H1 (cell line): ENCODE results near the gene MAK. TPM values are rescaled to one million over a fixed set of nuclear protein-coding genes. Genes with fewer than 3 reads are reported as not detected.

Experiments used
- polyA plus RNA-seq, 7 experiments: library from polyadenylated mRNA; depleted of rRNA in 3 of 7; stranded (reverse) in 5 of 7; unstranded in 2 of 7; fragments of >200 nt in 5 of 7; fragments of 200-250 nt in 2 of 7; gene quantifications; 1 replicate in 5 of 7; 2 replicates in 1 of 7; 4 replicates in 1 of 7; pipeline versions ENCODE4 v1.2.1 to v1.2.3, GENCODE V29; 2011 to 2013; ENCODE audit warnings: missing spikeins in 2 of 7, mixed read lengths in 2 of 7
- total RNA-seq: library from RNA; stranded (reverse); fragmentation: NEBNext Ultra II Directional; extraction: Animal tissue kit (Norgen Biotek cat#: 25700); gene quantifications from 2 replicates; pipeline ENCODE4 v1.2.1, GENCODE V29; 2021
- TF ChIP-seq, protein P1 (sequence below), 3 experiments: IDR thresholded peaks; 1 replicate in 2 of 3; 2 replicates in 1 of 3; pipeline versions ENCODE4 v1.5.1 to v1.6.1; 2011; ENCODE audit warnings: low read length in 3 of 3, mild to moderate bottlenecking in 3 of 3, inconsistent platforms in 2 of 3, low read depth in 1 of 3, moderate library complexity in 1 of 3; ENCODE audit not compliant: insufficient read depth in 1 of 3; ENCODE audit errors: control extremely low read depth in 1 of 3

The MAK gene
- total and polyA plus RNA-seq, 2 of the 8 experiments (the other 6 are each of a cell fraction or from before 2014, with no cell fraction given) = 0.08 to 0.37 TPM

DNA sequence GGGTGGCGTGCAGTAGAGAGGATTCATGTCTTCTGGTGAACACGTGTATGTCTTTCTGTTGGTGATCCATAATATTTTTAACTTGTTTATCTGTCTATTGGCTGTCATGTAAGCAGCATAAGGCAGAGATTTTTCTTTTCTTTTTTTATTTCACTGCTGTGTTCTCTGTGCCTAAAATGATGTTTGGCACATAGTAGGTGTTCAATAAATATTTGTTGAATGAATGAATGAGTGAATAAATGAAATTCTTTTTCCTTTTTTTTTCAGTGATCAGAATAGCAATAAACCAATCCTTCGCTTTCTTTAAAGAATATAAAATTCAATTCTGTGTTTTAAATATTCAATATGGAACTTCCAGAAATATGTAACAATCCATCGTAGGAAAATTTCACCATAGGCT lies 30.0 kb downstream of the MAK start (continued):
- TF ChIP-seq, protein P1, sequence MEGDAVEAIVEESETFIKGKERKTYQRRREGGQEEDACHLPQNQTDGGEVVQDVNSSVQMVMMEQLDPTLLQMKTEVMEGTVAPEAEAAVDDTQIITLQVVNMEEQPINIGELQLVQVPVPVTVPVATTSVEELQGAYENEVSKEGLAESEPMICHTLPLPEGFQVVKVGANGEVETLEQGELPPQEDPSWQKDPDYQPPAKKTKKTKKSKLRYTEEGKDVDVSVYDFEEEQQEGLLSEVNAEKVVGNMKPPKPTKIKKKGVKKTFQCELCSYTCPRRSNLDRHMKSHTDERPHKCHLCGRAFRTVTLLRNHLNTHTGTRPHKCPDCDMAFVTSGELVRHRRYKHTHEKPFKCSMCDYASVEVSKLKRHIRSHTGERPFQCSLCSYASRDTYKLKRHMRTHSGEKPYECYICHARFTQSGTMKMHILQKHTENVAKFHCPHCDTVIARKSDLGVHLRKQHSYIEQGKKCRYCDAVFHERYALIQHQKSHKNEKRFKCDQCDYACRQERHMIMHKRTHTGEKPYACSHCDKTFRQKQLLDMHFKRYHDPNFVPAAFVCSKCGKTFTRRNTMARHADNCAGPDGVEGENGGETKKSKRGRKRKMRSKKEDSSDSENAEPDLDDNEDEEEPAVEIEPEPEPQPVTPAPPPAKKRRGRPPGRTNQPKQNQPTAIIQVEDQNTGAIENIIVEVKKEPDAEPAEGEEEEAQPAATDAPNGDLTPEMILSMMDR (IDR thresholded peaks at IDR 0.05; ENCODE audit: control extremely low read depth in 1 of 3, insufficient read depth in 1 of 3, low read depth in 1 of 3, low read length in 3 of 3) = no peak
